NB4 (cell line): Measurements from ENCODE around the gene TAPBPL.
"Not testable (repeated sequence)": the region's sequence is repeated elsewhere in the genome, so short reads cannot be mapped to it uniquely, and the experiment has no call there.

ENCODE experiments used
- POLR2A ChIP-seq: IDR thresholded peaks from 2 replicates; pipeline ENCODE4 v1.6.1; 2011; ENCODE audit warnings: mild to moderate bottlenecking; ENCODE audit not compliant: insufficient read length; ENCODE audit errors: extremely low read depth
- TF ChIP-seq, protein P1 (sequence below): IDR thresholded peaks from one replicate; pipeline ENCODE4 v1.5.1; 2012; ENCODE audit warnings: low read depth, low read length
- TF ChIP-seq, protein P2 (sequence below): IDR thresholded peaks from 2 replicates; pipeline ENCODE4 v1.6.1; 2011; ENCODE audit warnings: low read depth, low read length

DNA sequence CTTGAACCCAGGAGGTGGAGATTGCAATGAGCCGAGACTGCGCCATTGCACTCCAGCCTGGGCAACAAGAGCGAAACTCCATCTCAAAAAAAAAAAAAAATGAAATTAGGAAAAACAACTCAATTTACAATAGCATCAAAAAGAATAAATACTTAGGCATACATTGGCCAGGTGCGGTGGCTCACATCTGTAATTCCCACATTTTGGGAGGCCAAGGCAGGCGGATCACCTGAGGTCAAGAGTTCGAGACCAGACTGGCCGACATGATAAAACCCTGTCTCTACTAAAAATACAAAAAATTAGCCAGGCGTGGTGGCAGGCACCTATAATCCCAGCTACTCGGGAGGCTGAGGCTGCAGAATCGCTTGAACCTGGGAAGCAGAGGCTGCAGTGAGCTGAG, 24.0 kb upstream of the TAPBPL start:
- not testable (repeated sequence) for TF ChIP-seq POLR2A
- TF ChIP-seq, protein P1, sequence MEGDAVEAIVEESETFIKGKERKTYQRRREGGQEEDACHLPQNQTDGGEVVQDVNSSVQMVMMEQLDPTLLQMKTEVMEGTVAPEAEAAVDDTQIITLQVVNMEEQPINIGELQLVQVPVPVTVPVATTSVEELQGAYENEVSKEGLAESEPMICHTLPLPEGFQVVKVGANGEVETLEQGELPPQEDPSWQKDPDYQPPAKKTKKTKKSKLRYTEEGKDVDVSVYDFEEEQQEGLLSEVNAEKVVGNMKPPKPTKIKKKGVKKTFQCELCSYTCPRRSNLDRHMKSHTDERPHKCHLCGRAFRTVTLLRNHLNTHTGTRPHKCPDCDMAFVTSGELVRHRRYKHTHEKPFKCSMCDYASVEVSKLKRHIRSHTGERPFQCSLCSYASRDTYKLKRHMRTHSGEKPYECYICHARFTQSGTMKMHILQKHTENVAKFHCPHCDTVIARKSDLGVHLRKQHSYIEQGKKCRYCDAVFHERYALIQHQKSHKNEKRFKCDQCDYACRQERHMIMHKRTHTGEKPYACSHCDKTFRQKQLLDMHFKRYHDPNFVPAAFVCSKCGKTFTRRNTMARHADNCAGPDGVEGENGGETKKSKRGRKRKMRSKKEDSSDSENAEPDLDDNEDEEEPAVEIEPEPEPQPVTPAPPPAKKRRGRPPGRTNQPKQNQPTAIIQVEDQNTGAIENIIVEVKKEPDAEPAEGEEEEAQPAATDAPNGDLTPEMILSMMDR: not testable (repeated sequence)
- TF ChIP-seq, protein P2, sequence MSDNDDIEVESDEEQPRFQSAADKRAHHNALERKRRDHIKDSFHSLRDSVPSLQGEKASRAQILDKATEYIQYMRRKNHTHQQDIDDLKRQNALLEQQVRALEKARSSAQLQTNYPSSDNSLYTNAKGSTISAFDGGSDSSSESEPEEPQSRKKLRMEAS: not testable (repeated sequence)
